ENCODE measurements around the gene SLC16A13. TPM values are rescaled to one million over a fixed set of nuclear protein-coding genes. Genes with fewer than 3 reads are reported as not detected.
A peak's percentile ranks its signal among the peaks of the same experiment; 100 is the strongest.
"Not testable (repeated sequence)": the region's sequence is repeated elsewhere in the genome, so short reads cannot be mapped to it uniquely, and the experiment has no call there.

Gene SLC16A13, protein sequence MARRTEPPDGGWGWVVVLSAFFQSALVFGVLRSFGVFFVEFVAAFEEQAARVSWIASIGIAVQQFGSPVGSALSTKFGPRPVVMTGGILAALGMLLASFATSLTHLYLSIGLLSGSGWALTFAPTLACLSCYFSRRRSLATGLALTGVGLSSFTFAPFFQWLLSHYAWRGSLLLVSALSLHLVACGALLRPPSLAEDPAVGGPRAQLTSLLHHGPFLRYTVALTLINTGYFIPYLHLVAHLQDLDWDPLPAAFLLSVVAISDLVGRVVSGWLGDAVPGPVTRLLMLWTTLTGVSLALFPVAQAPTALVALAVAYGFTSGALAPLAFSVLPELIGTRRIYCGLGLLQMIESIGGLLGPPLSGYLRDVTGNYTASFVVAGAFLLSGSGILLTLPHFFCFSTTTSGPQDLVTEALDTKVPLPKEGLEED
- total RNA-seq (2014; rRNA removed; shearing (Covaris generic)), result 0.77 TPM in 1 of 2 replicates, not detected in the other

DNA sequence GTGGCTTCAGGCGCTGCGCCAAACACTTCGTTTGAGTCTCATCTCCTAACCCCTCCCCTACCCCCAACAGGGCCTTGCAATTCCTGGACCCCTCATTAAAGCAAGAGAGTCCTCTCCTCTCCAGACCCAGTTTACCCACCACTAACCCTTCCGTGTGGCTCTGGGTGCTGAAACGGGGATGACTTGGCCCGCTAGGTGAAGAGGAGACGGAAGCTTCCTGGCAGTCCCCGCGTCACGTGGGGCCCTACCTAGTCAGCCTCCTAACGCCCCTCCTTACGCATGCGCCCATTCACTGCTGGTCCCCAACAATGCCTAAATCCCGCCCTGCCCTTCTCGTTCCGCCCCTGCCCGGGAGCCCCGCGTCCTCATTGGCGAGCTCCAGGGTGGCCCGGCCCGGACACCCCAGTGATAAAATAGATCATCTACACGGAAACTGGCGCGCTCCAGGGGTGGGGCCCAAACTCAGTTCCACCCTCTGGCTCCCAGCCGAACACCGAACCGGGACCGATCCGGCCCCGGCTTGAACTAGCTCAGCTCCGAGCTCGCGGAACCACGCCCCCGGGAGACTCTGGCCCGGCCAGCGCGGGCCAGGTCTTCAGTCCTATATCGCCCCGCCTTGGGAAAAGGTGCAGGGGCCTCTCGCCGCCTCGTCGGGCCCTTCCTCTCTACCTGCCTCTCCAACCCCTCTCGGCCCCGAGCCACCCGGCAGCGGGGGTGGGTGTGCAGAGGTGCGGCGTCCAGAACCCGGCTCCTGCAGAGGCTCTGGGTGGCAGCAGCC lies at the start of gene SLC16A13:
Gene SLC16A13, plus strand, starts transcription at position 425 of the 778 bp plus-strand sequence. CDS start 368 bp downstream, outside the sequence.
- peak; percentile 95 for DNase-seq (ENCODE audit: low spot score)

DNA sequence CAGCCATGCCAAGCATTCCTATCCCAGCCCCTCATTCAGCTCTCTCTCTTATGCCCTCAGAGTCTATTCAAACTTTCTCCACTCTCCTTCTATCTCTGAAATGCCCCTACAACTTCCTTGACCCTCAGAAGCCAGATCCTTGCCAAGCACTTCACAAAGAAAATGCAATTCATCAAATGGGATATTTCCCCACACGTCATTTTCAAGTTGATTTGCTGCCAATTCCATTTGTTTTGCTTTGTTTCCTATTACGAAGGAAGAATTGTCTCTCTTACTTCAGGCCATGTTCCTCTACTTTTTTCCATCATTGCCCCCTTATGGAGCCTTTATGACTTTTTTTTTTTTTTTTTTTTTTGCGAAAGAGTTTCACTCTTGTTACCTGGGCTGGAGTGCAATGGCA lies 49.1 kb upstream of the SLC16A13 start:
- no peak for DNase-seq (ENCODE audit: low spot score)

DNA sequence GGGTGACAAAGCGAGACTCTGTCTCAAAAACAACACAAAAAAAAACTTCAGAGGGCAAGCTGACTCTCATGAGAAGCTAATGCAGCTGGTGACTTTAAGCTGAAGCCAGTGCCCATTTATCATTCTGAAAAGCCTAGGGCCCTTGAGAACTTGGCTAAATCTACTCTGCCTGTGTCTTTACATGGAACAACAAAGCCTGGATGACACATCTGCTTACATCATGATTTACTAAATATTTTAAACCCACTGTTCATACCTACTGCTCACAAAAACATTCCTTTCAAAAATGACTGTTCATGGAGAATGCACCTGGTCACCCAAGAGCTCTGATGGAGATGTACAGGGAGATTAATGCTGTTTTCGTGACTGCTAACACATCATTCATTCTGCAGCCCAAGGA lies 46.0 kb upstream of the SLC16A13 start:
- no peak for DNase-seq (ENCODE audit: low spot score)

DNA sequence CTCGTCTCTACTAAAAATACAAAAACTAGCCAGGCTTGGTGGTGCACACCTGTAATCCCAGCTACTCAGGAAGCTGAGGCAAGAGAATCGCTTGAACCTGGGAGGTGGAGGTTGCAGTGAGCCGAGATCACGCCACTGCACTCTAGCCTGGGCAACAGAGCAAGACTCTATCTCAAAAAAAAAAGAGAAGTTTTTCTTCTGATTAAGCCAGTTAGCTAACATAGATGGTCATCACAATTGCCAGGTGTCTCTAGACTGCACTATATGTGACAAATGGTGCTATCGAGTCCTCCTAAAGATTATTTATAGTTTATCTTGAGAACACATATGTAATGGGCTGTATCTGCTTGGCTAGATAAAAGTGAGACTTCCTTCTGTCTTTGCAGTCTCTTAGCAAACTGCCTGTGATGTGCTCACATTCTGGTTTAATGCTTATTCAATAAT lies 42.2 kb upstream of the SLC16A13 start:
- DNase-seq (ENCODE audit: low spot score), result not testable (repeated sequence)

DNA sequence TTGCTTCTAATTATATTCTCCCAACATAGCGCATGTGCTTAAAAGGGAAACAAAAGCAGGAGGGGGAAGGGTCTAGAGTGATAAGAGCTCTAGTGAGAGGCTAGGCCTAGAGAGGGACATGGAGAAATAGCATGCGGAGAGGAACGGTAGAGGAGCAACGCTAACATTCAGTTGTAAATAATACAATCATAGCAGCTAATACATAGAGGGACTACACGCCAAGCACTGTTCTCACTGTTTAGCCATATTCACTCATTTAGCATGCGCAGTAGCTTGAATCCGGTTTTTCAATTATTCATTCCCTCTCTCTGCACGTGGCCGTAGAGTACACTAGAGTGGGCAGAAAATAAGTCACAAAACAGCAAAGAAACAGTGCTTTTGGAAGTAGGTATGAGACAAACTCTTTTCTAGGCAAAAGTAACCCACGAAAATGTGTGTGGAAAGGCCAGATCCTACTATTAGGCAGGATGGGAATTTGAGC lies 41.7 kb upstream of the SLC16A13 start:
- DNase-seq (ENCODE audit: low spot score), result no peak

DNA sequence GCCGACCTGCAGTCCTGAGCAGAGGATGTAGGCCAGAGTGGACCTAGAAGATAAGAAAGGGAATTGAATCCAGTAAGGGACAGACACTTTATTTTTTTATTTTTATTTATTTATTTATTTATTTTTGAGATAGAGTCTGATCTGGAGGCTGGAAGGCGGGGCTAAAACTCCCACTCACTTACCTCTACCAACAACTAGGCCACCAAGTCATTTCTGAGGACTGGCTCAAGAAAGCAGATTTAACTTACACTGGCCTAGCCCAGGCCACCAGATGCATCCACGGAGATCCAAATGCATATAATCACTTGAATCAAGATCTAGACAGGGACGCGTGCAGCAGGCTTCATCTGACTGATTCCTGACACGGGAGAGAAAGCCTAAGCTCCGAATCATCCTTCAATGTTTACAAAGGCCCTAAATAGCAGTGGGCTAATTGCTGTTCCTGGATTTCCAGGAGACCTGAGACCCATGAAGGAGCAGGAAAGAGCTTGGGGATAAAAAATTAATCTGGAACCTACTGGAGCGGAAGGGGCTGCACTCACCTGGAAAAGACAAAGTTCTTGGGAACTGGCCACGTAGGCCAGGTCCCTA lies 41.1 kb upstream of the SLC16A13 start:
- DNase-seq (ENCODE audit: low spot score), result no peak

DNA sequence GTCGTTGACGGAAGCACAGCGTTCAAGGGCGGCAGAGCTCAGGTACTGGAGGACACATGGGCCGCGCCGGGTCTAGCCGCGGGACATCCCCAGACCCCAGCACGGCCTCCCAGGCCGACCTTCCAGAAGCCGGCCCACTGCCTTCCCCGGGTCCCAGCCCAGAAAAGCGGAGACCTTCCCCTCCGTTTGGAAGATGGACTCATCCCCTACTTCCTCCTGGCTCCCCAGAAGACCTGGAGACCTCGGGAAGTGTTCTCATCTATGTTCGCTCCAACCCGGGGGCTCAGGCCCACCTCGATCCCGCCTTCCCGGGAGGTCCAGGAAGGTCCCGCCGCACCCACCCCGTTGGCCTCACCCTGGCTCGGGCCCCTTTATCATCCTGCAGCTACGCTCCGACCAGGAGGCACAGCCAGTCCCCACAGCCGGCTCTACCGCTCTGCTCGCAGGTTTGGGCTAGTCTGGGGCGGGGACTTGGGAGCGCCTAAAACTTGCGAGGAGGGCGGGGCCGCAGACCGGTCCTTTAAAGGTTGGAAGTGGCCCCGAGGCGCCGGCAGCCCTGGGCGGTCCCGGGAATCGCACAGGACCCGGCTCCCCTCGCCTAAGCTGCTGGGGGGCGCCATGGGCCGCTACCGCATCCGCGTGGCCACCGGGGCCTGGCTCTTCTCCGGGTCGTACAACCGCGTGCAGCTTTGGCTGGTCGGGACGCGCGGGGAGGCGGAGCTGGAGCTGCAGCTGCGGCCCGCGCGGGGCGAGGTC lies 40.1 kb upstream of the SLC16A13 start, which contains the start of gene ALOX12:
Gene ALOX12, plus strand, starts transcription at position 550 of the 756 bp plus-strand sequence. Its CDS starts 69 bp downstream, at position 619.
- no peak for DNase-seq (ENCODE audit: low spot score)

DNA sequence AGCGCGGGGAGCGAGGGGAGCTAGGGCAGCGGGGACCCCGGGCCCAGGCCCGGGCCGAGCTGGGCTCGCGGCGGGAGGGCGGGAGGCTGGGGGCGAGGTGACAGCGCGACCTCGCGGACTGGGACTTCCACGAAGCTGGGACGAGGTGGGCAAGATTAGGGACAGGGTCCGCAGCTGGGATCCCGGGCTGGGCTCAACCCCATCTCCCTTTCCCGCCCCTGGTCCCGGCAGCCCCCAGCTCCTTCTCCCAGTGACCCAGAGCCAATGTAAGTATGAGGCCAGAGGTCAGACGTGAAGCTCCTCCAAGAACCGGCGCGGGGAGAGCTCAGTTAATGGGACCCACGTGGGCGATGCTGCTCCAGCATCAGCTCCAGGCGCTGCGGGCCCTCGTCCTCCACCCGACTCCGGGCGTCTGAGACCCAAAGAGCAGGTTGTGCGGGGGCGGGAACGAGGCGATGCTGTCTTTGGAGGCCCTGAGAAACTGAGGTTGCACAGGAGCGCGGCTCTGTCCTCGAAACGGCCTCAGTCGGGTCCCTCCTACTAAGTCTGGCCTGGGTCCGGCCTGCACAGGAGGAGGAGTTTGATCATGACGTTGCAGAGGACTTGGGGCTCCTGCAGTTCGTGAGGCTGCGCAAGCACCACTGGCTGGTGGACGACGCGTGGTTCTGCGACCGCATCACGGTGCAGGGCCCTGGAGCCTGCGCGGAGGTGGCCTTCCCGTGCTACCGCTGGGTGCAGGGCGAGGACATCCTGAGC lies 39.4 kb upstream of the SLC16A13 start:
- no peak for DNase-seq (ENCODE audit: low spot score)

DNA sequence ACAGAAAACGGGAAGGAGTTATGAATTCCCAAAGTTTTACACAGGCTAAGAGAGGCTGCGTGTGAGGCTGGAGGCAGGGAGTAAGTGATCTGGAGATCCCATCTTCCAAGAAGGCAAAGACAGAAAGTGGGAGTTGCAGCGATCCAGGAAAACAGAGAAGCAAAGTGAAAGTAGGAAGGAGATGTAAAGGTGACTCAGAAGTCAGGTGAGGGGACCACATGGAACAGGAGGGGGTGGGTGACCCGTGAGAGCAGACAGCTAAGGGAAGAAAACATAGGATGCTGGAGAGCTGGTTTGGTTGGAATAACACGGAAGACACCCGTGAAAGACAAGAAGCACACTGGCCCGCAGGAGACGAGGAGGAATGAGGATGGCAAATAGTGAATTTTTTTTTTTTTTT lies 38.6 kb upstream of the SLC16A13 start:
- DNase-seq (ENCODE audit: low spot score), result no peak

DNA sequence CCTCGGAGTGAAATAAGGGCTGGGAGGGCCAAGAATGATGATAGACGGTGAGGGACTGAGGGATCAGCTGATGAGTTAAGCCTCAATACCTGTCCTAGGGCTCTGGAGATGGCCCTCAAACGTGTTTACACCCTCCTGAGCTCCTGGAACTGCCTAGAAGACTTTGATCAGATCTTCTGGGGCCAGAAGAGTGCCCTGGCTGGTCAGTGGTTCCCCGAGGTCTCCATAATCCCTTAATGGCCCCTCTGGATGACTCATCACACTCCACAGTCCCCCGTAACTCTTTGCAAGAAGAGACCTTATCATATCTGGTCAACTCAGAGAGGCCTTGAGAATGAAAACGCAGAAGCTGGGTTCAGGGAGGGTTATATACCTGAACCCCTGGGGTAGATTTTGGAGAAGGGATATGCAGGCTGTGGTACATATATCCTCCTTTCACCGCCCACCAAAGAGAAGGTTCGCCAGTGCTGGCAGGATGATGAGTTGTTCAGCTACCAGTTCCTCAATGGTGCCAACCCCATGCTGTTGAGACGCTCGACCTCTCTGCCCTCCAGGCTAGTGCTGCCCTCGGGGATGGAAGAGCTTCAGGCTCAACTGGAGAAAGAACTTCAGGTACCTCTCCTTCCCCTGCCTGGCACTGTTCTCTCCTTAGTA lies 36.8 kb upstream of the SLC16A13 start:
- DNase-seq (ENCODE audit: low spot score), result no peak

DNA sequence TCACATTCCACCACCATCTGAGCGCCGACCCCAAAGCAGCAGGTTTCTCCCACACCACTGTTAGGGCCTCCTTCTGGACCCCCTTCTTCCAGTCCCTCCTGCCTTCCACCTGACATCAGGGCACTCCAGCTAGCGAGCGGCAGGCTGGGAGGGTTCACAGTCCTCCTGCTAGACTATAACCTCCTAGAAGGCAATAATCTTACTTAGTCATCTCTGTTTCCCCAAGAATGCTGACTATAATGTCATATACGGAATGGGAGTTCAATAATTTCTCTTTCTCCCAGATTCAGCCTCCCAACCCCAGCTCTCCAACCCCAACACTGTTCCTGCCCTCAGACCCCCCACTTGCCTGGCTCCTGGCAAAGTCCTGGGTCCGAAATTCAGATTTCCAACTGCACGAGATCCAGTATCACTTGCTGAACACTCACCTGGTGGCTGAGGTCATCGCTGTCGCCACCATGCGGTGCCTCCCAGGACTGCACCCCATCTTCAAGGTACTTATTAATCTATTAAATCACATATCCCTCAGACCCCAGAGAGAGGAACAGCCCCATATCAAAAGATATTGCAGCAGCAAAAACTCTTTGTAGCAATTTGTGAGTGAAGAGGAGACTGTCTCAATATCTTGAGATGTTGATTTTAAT lies 34.4 kb upstream of the SLC16A13 start:
- DNase-seq (ENCODE audit: low spot score), result no peak

DNA sequence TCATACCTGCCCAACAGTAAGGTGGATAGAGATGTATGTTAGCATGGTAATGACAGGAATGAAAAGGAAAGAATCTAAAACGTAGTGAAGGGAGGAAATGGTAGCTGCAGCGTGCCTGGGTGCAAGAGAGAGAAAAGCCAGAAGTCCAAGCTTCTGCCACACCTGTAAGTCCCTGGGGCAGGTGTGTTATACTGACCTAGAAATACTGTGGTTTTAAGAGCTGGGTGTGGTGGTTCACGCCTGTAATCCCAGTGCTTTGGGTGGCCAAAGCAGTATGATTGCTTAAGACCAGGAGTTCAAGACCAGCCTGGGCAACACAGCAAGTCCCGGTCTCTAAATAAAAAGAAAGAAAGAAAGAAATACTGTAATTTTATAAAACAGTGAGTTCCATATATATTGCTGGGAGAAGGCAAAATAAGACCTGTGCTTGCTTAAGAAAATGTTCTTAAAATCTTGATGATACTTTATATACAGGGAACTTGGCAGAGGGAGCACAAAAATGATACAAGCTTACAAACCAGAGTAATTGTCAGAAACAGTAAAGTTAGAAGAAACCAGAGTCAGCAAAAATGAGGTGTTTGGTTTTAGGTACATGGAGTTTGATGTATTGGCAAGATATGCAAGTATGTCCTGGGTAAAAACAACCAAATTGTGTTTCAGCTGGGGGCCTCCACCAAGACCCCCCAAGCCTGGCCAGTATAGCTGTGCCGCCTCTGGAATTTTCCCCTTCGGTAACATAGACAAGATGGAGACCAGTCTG lies 33.3 kb upstream of the SLC16A13 start:
- no peak for DNase-seq (ENCODE audit: low spot score)

DNA sequence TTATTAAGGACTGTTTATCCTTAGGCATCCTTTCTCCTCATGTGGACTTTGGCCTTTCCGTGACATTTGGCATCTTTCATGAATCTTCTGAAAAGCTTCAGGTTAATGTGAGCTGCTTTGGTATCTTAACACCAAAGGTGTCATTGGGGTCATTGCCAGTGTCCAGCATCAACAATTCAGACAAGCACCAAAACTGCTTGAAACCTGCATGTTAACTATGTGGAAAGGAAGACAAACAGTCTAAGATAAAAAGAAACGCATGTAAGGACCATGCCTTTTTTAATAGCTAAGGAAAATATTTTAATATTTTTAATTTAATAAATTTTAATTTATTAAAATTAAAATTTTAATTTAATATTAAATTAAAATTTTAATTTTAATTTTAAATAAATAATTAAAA lies 32.1 kb upstream of the SLC16A13 start:
- DNase-seq (ENCODE audit: low spot score), result no peak

DNA sequence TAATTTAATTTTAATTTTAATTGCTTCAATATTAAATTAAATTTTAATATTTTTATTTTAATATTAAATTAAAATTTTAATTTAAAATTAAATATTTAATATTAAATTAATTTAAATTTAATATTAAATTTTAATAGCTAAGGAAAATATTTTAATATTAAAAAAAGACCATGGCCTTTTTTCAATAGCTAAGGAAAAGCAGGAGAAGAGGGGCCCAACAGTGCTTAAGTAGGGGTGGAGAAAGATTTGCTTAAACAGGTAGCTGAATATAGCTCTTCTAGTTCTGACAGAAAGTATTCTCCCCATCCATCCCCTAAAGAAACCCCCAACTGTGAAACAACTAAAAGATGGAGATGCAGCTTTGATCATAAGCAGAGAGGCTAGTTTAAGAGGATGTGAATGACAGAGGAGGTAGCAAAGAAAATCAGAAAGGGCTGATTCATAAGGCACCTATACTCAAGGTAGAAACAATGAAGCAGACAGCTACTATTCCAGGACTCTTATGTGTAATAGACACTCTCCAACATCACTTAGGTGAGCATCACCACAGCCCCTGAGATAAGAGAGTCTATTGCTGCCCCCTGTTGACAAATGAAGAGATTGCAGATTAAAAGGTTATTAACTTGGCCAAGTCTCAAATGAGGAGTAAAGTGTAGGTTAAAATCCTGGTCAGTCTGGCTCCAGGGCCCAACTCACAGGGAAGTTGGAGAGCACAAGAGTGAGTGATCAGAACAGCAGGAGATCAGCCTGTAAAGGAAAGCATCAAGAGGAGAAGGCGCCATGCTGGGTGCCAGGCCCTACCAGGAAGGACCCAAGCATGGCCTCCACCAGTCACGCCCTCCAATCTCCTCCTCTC lies 31.2 kb upstream of the SLC16A13 start:
- DNase-seq (ENCODE audit: low spot score), result peak; percentile 48

DNA sequence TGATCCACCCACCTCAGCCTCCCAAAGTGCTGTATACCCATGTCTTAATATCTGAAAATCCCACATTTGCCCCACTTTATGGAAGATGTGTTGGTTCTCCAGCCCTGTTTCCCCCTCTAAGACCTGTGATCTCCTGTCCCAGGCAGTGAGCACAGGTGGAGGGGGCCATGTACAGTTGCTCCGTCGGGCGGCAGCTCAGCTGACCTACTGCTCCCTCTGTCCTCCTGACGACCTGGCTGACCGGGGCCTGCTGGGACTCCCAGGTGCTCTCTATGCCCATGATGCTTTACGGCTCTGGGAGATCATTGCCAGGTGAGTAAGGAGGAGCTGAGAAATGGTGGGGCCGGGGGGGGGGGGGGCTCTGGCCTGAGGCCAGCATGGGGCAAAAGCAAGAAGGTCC lies 30.1 kb upstream of the SLC16A13 start:
- no peak for DNase-seq (ENCODE audit: low spot score)

DNA sequence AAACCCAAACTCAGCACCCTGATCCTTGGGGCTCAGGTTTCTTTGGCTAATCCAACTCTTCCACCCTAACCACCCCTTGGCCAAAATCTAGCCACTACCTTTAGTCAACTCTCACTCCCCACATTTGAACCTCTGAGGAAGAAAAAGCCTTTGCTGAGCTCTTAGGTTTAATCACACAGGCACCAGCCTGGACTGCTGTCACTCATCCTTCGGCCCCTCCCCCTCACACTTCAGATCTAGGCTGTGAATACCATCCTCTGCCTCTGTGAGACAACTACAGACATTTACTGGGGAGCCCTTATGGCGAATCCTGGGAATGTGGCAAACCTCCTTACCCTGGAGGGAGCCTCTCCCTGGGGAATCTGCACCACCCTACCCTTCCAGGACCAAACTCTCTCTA lies 28.7 kb upstream of the SLC16A13 start:
- DNase-seq (ENCODE audit: low spot score), result no peak

DNA sequence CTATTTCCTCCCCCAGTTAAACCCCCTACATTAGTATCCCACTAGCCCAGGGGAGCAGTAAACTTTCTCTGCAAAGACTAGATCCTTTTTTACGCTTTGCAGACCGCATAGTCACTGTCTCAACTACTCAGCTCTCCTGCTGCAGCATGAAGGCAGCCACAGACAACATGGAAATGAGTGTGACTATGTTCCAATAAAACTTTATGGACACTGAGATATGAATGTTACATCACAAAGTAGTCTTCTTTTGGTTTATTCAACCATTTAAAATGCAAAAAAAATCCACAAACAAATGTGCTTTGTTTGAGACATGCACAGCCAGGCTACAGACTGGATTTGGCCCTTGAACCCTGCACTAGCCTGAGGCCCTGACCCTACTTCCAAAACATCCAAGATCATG lies 25.3 kb upstream of the SLC16A13 start:
- no peak for DNase-seq (ENCODE audit: low spot score)

DNA sequence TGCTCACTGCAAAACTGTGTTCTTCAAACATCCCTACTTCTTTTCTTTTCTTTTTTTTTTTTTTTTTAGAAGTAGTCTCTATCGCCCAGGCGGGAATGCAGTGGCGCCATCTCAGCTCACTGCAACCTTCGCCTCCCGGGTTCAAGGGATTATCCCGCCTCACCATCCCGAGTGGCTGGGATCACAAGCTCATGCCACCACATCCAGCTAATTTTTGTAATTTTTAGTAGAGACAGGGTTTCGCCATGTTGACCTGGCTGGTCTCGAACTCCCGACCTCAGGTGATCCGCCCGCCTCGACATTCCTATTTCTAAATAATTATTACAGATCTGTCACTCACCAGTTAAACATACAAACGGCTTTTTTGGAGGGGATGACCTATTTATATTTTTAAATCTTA lies 24.4 kb upstream of the SLC16A13 start:
- no peak for DNase-seq (ENCODE audit: low spot score)

Data from H4 (cell line).